ENCODE results near the gene TOPBP1. TPM values are rescaled to one million over a fixed set of nuclear protein-coding genes. Genes with fewer than 3 reads are reported as not detected.

TOPBP1 gene
- total RNA-seq, 1 donor from 2014 or later, result 23.9 TPM

DNA sequence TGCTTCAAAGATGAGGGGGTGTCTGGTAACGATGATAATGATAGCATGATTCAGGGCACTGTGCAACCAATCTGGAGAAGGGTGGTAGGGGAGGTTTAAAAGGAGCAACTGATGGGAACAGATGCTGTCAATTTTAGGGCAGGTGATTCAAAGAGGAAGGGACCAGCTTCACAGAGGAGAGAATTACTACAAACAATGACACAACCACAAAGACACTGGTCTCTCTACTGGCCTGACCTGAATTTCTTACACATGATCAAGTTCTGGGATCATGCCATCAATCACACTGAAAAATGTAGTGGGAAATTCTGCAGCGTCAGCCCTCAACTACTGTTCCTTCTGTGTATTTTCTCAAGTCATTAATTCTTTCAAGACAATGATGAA, 90.8 kb downstream of the TOPBP1 start:
- Histone ChIP-seq H2AFZ (ENCODE audit: low read depth, low read length) (no peak overlapping the region), H3K9me3 (ENCODE audit: insufficient read depth, low read depth, low read length) (no peaks in the 10 kb centered on the region), H3K4me3 (ENCODE audit: insufficient read depth, low read depth, low read length) (no peak overlapping the region), H3K27me3 (ENCODE audit: insufficient read depth, low read length) (no peaks in the 10 kb centered on the region), H3K9ac (ENCODE audit: low read length) (peak overlapping the region; percentile 60), H4K20me1 (ENCODE audit: insufficient read depth, low read length) (peaks cover 17% of the 10 kb centered on the region), H3K4me1 (ENCODE audit: insufficient read depth, low read length) (peaks cover 51% of the 10 kb centered on the region), H3K79me2 (ENCODE audit: insufficient read depth, low read length) (peaks cover 17% of the 10 kb centered on the region), H3K36me3 (ENCODE audit: insufficient read depth, low read length) (peaks cover 3% of the 10 kb centered on the region), H3K27ac (ENCODE audit: low read depth, low read length) (peak overlapping the region; percentile 87), H3K4me2 (ENCODE audit: low read length) (peak overlapping the region; percentile 76)
- no peaks in the 10 kb centered on the region for H3K9me3 Mint-ChIP-seq (ENCODE audit: unreplicated experiment)
- TF ChIP-seq EZH2 (IDR thresholded peaks at IDR 0.05; ENCODE audit: insufficient read depth, low read length), result no peak
- TF ChIP-seq, protein P1, sequence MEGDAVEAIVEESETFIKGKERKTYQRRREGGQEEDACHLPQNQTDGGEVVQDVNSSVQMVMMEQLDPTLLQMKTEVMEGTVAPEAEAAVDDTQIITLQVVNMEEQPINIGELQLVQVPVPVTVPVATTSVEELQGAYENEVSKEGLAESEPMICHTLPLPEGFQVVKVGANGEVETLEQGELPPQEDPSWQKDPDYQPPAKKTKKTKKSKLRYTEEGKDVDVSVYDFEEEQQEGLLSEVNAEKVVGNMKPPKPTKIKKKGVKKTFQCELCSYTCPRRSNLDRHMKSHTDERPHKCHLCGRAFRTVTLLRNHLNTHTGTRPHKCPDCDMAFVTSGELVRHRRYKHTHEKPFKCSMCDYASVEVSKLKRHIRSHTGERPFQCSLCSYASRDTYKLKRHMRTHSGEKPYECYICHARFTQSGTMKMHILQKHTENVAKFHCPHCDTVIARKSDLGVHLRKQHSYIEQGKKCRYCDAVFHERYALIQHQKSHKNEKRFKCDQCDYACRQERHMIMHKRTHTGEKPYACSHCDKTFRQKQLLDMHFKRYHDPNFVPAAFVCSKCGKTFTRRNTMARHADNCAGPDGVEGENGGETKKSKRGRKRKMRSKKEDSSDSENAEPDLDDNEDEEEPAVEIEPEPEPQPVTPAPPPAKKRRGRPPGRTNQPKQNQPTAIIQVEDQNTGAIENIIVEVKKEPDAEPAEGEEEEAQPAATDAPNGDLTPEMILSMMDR (IDR thresholded peaks at IDR 0.05; ENCODE audit: insufficient read depth, low read depth, low read length), result no peak
- DNase-seq (ENCODE audit: low read depth) (peak; percentile 88), FAIRE-seq (no peak)
- peak overlapping the region; percentile 61 for H3K4me3 Mint-ChIP-seq (ENCODE audit: unreplicated experiment)
- peaks cover 41% of the 10 kb centered on the region for H3K4me1 Mint-ChIP-seq (ENCODE audit: low read depth, unreplicated experiment)
- peak overlapping the region; percentile 92 for H3K27ac Mint-ChIP-seq (ENCODE audit: unreplicated experiment)
- H3K27me3 Mint-ChIP-seq (ENCODE audit: low read depth, unreplicated experiment), result no peaks in the 10 kb centered on the region
- peaks cover 3% of the 10 kb centered on the region for H3K36me3 Mint-ChIP-seq (ENCODE audit: low read depth, unreplicated experiment)

DNA sequence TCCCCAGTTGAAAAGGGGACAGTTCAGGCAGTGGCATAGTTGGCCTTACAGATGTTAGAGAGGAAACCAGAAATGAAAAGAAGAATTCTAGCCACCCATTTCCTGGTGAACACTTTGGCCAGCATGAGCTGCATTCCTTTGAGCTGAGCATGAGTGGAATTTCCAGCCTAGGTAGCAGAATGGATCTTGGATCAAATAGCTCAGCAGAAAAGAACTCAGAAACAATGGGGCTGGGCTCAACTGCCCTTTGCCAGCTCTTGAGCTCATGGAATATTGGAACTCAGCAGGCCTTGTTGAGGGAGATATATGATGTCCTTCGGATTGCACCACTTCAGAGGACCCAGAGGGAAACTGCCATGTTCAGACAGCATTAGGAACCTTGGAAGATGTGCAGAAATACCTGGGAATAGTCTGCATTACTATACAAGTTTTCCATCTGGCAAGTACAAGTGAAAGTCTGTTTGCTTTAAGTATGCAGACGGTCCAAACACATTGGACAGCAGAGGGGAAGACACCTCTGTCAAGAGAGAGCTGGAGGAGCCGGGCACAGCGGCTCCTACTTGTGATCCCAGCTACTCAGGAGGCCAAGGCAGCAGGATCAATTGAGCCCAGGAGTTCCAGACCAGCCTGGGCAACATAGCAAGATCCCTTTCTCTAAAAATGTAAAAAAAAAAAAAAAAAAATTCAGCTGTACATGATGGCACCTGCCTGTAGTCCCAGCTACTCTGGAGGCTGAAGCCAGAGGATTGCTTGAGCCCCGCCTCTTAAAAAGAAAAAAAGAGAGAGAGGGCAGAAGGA, 91.4 kb downstream of the TOPBP1 start:
- peaks cover 11% of the 10 kb centered on the region for H3K79me2 ChIP-seq (ENCODE audit: insufficient read depth, low read length)
- peak; percentile 94 for DNase-seq (ENCODE audit: low read depth)
- no peak for TF ChIP-seq EZH2 (IDR thresholded peaks at IDR 0.05; ENCODE audit: insufficient read depth, low read length)
- TF ChIP-seq, protein P1 (IDR thresholded peaks at IDR 0.05; ENCODE audit: insufficient read depth, low read depth, low read length), result no peak
- no peak overlapping the region for H2AFZ ChIP-seq (ENCODE audit: low read depth, low read length)
- H3K4me1 Mint-ChIP-seq (ENCODE audit: low read depth, unreplicated experiment), result peaks cover 41% of the 10 kb centered on the region
- H3K27me3 Mint-ChIP-seq (ENCODE audit: low read depth, unreplicated experiment), result no peaks in the 10 kb centered on the region
- H3K4me3 ChIP-seq (ENCODE audit: insufficient read depth, low read depth, low read length), result peak overlapping the region; percentile 6
- FAIRE-seq, result peak; percentile 73
- H3K4me1 ChIP-seq (ENCODE audit: insufficient read depth, low read length), result peaks cover 47% of the 10 kb centered on the region
- no peaks in the 10 kb centered on the region for H3K9me3 ChIP-seq (ENCODE audit: insufficient read depth, low read depth, low read length)
- H3K36me3 Mint-ChIP-seq (ENCODE audit: low read depth, unreplicated experiment), result no peaks in the 10 kb centered on the region
- peak overlapping the region; percentile 61 for H3K4me3 Mint-ChIP-seq (ENCODE audit: unreplicated experiment)
- peak overlapping the region; percentile 60 for H3K9ac ChIP-seq (ENCODE audit: low read length)
- H3K36me3 ChIP-seq (ENCODE audit: insufficient read depth, low read length), result no peaks in the 10 kb centered on the region
- H4K20me1 ChIP-seq (ENCODE audit: insufficient read depth, low read length), result peaks cover 11% of the 10 kb centered on the region
- no peaks in the 10 kb centered on the region for H3K27me3 ChIP-seq (ENCODE audit: insufficient read depth, low read length)
- H3K4me2 ChIP-seq (ENCODE audit: low read length), result peak overlapping the region; percentile 76
- H3K27ac ChIP-seq (ENCODE audit: low read depth, low read length), result peak overlapping the region; percentile 87
- H3K27ac Mint-ChIP-seq (ENCODE audit: unreplicated experiment), result peak overlapping the region; percentile 92
- no peaks in the 10 kb centered on the region for H3K9me3 Mint-ChIP-seq (ENCODE audit: unreplicated experiment)
